C4-2B (cell line): ENCODE measurements around the gene RNF41.

Experiments used
- CTCF ChIP-seq: fragments of 450-650 bp; conservative IDR thresholded peaks from 2 replicates; pipeline ENCODE4 v1.5.1; 2017; ENCODE audit warnings: mild to moderate bottlenecking
- ZFX ChIP-seq: fragments of 450-650 bp; IDR thresholded peaks from 2 replicates; pipeline ENCODE4 v1.6.1; 2017

DNA sequence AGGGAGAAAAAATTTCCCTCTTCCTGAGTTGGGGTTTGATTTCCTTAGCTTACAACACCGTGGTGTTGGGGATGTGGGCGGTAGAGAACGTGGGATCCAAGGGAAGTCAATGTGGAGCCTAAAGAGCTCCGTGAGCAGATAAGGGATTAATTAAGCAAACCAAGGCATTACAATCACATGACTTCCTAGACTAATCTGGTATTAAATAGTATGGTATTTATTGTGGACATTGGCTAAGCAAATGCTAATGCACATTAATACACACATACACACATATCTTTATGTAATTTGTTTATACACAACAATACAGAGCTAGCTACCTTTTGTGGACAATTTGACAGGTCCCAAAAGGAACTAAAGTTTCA lies 791 bp upstream of the RNF41 start:
- TF ChIP-seq CTCF = no peak
- TF ChIP-seq ZFX = no peak
